Lower leg skin (tissue), 4 donors: Measurements from ENCODE around the gene SPAG17. TPM values are rescaled to one million over a fixed set of nuclear protein-coding genes. Genes with fewer than 3 reads are reported as not detected.

ENCODE experiments used
- DNase-seq, 2 donors: peaks; one replicate each; pipeline ENCODE4 v3.0.0-alpha.2; 2019; ENCODE audit warnings: low spot score in 2 of 2
- H3K4me3 ChIP-seq: fragments of 200-600 bp; sonication (generic); 2 replicates; pipeline ENCODE4 v1.5.1; 2017; ENCODE audit warnings: mild to moderate bottlenecking, low read depth; ENCODE audit not compliant: poor library complexity, severe bottlenecking
- POLR2A ChIP-seq, 2 donors: fragments of 450-650 bp; IDR thresholded peaks; one replicate each; pipeline ENCODE4 v1.6.1; 2016 to 2017; ENCODE audit warnings: antibody characterized with exemption in 2 of 2, mild to moderate bottlenecking in 1 of 2, moderate library complexity in 1 of 2
- WGBS, 2 donors: methylation state at CpG; one replicate each; pipeline ENCODE4 v1.1.5; 2018; 5-methylcytosine and 5-hydroxymethylcytosine counted together
- intact Hi-C: fragments of 100-400 bp; cut with DNase I; formaldehyde crosslinking; loops from one replicate; pipeline ENCODE4 v1.15.0; 2023; ENCODE audit warnings: low total_unique reads
- total RNA-seq, 4 donors: library from RNA; depleted of rRNA; stranded (reverse); fragments of >200 nt; gene quantifications; one replicate each; pipeline ENCODE4 v1.1.0, GENCODE V29; 2016
- TF ChIP-seq, protein P1 (sequence below), 3 donors: fragments of 450-650 bp; IDR thresholded peaks; one replicate each; pipeline ENCODE4 v1.5.1; 2016; ENCODE audit warnings: antibody characterized with exemption in 3 of 3, mild to moderate bottlenecking in 3 of 3, moderate library complexity in 2 of 3

SPAG17 gene
- total RNA-seq, 4 donors from 2014 or later: 3.3 to 7.9 TPM; not detected in 2

DNA sequence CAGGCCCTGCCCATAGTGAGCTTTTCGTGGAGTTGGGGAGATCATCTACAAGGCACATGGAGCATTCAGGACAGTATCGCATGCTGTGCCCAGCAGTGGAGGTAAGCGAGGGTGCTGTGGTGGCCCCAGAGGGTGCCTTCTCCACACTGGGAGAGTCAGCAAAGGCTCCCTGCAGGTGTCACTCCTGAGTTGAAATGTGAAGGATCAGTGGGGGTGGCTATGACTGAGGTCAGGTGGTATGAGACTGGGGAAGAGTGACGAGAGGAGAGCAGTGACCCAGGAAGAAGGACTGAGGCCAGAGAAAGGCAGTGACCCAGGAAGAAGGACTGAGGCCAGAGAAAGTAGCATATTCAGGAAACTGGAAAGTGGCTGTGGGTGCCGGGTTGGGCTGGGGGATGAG, 53.0 kb downstream of the SPAG17 start:
- TF ChIP-seq, protein P1, sequence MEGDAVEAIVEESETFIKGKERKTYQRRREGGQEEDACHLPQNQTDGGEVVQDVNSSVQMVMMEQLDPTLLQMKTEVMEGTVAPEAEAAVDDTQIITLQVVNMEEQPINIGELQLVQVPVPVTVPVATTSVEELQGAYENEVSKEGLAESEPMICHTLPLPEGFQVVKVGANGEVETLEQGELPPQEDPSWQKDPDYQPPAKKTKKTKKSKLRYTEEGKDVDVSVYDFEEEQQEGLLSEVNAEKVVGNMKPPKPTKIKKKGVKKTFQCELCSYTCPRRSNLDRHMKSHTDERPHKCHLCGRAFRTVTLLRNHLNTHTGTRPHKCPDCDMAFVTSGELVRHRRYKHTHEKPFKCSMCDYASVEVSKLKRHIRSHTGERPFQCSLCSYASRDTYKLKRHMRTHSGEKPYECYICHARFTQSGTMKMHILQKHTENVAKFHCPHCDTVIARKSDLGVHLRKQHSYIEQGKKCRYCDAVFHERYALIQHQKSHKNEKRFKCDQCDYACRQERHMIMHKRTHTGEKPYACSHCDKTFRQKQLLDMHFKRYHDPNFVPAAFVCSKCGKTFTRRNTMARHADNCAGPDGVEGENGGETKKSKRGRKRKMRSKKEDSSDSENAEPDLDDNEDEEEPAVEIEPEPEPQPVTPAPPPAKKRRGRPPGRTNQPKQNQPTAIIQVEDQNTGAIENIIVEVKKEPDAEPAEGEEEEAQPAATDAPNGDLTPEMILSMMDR (IDR thresholded peaks at IDR 0.05): no peak
- TF ChIP-seq POLR2A (IDR thresholded peaks at IDR 0.05): no peak
- DNase-seq: no peak
- 92 to 93% methylated on average over 5 of the region's 5 CpGs for WGBS, 2 donors
- intact Hi-C loops: no loop called here
- no peak overlapping the region for H3K4me3 ChIP-seq

DNA sequence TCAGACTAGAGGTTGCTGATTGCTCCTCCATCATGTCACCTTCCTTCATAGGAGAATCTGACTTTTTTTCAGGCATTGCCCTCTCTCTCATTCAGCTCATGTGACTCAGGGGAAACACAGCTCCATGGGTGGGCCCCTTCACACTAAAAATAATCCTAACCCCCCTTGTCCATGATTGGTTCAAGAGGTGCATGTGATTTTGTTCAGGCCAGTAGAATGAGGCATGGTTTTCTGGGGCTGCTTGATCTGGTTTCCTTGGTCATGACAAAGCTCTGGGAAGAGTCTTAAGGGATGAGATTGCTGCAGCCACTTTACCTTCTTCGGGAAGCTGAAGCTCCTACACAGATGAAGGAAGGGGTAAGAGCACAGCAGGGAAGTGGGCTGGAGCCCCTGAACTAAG, 56.3 kb downstream of the SPAG17 start:
- no peak for TF ChIP-seq POLR2A (IDR thresholded peaks at IDR 0.05)
- TF ChIP-seq, protein P1 (IDR thresholded peaks at IDR 0.05): no peak
- intact Hi-C loops: no loop called here
- 75 to 95% methylated on average over 1 of the region's 1 CpG for WGBS, 2 donors
- H3K4me3 ChIP-seq: no peak overlapping the region
- DNase-seq: no peak

DNA sequence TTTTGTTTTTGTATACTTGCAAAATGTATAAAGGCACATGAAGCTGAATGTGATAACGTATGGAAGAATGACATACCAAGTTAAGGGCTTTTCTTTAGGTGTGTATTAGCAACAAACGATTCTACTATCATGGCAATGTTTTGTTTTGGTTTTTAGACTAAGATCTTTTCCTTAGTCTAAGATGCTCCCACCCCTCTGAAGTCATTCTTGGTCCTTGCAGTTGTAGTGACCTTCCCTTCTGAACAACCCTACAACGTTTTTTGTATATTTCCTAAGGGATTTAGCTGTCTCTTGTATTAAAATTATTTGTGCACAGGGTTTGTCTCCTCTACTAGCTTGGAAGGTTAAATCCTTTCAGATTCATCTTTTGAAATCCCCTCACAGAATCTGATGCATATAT, 61.0 kb downstream of the SPAG17 start:
- WGBS, 2 donors: 45 to 68% methylated on average over 3 of the region's 3 CpGs
- no peak for DNase-seq
- intact Hi-C loops: no loop called here
- no peak for TF ChIP-seq POLR2A (IDR thresholded peaks at IDR 0.05)
- TF ChIP-seq, protein P1 (IDR thresholded peaks at IDR 0.05): no peak
- no peak overlapping the region for H3K4me3 ChIP-seq

DNA sequence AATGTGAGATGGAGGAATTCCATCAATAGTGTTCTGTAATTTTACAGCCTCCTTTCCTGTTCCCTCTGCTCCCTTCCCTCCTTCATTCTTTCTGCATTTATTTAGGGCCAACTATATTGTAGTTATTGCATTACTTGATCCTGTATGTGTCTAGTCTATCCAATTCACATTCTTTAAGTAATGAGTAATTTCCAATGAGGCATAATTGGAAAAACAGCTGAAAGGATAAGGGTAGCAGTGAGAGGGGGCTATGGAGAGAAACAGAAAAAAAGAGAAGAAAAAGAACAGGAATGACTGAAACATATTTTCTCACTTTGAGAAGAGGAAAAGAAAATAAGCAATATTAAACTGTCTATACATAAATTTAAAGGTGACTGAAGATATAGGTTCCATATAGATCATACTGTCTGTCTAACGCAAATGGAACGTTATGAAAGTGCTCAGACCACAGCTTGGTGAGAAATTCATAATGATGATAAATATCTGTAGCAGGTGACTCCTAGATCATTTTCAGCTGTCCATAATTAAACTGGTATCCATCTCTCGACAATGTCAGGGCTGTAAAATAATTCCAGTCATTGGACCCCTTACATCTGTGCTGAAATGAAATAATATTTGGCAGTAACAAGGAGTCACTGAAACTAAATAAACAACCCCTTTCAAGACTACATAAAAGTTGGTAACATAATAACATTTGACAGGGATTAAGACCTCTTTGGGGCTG, 61.8 kb downstream of the SPAG17 start:
- no peak for DNase-seq
- H3K4me3 ChIP-seq: no peak overlapping the region
- intact Hi-C loops: no loop called here
- no peak for TF ChIP-seq POLR2A (IDR thresholded peaks at IDR 0.05)
- TF ChIP-seq, protein P1 (IDR thresholded peaks at IDR 0.05): no peak
- 74 to 79% methylated on average over 3 of the region's 3 CpGs for WGBS, 2 donors

DNA sequence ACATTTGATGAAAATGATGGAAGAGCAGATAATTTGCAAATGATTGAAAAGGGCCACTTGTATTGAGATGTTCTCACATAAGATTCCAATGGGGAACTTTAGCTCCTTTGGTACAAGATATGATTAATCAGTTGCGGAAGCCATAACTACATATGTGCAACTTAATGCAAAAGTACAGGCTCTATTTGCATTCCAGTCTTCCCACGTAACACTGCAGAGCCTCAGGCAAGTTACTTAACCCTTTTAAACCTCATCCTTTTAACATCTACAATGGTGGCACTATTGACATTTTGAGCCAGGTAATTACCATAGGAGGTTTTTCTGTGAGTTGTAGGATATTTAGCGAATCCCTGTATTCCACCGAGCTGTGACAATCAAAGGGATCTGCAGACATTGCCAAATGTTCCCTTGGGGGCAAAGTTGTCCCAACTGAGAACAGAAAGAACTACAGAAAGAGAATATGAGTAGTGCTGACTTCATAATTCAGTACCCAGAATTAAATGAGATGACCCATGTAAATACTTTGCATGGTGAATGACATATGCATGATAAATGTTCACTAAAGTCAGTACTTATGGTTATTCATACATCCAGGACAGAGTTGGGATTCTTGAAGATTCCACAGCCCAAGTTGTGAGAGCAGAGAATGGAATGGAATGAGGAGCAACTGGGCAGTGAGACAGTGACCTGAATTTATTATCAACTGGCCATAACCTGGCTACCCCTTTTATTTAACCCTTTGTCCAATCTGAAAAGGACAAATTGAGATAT, 62.6 kb downstream of the SPAG17 start:
- 46 to 63% methylated on average over 4 of the region's 4 CpGs for WGBS, 2 donors
- no peak for TF ChIP-seq POLR2A (IDR thresholded peaks at IDR 0.05)
- TF ChIP-seq, protein P1 (IDR thresholded peaks at IDR 0.05): no peak
- no peak for DNase-seq
- no peak overlapping the region for H3K4me3 ChIP-seq
- intact Hi-C loops: no loop called here
